Measurements from ENCODE around the gene PDIA4.
"Not testable (repeated sequence)": the region's sequence is repeated elsewhere in the genome, so short reads cannot be mapped to it uniquely, and the experiment has no call there.

PDIA4 gene

DNA sequence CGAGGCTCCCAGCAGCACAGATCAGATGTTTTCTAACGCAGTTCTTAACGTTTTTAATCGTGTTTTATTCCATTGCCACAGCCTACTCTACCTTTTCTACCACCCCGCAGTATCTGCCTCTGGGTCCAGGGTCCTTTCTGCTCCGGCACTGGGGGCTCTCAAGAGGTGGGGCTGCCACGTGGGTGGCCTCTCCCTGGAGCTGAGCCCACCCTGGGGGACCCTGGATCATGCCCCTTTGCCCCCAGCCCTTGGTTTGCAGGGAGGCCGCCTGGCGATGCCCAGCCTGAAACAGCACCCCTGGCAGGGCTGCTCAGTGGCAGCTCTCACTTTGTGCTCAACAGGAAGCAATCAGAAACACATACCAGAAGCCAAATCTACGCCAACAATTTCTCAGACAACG, 25.3 kb downstream of the PDIA4 start:
- no peak for DNase-seq (ENCODE audit: low read depth)

GRCh38 chr7:149002604-149003003, 25.7 kb downstream of the PDIA4 start:
- DNase-seq (ENCODE audit: low read depth) = no peak

DNA sequence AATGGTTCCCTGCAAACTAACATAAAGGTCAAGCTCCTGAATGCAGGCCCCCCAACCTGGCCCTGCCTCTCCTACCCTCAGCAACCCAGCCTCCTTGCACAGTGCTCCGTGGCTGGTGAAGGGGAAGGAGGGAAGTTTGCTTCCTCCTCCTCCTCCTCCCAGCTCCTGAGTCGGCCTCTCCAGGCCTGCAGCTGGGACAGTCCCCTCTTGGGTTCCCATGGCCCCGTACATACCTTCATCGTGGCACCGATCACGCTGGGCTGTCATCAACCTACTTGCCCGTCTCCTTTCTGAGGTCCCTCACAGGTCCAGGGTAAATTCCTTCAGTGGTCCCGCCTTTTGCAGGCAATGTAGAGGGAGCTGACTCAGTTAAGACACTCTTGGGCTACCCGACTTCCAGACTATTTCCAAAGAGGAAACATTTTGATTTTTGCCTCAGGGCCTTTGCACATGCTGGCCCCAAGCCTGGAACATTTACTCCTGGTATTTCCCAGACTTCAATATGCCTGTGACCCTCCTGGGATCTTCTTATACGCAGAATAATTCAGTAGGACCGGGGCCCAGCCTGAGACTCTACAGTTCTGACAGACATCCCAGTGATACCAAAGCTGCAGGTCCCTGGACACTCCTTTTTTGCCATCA, 26.8 kb downstream of the PDIA4 start:
- DNase-seq (ENCODE audit: low read depth) = no peak

DNA sequence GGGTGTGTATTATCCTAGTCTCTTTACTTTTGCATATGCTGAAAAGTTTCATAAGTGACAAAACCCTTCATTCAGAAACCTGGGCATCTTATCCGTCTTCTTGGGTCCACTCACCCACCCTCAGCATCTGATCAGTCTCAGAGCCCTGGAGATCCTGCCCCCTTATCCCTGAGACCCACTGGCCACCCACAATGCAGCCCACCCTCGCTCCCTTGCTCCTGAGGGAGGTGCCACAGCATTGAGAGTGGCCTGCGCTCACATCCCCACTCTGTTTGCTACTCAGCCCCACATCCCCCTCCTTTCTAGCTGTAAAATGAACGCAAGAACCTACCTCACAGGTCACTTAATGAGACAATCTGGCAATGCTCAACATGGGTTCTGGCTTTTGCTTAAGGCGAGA, 27.3 kb downstream of the PDIA4 start:
- DNase-seq (ENCODE audit: low read depth) = no peak

DNA sequence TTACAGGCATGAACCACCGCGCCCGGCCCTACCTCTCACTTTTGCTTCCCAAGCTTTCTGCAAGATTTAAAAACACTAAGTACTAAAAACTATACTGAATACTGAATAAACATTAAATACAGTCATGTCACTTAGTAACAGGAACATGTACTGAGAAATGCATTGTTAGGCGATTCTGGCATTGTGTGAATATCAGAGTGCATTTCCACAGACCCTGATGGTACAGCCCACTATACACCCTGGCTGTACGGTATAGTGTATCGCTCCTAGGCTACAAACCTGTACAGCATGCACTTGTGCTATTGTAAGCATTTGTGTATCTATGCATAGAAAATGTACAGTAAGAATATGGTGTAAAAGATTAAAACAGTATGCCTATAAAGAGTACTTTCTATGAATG, 29.1 kb downstream of the PDIA4 start:
- no peak for DNase-seq (ENCODE audit: low read depth)

GRCh38 chr7:148997497-148997896, 30.8 kb downstream of the PDIA4 start:
- no peak for DNase-seq (ENCODE audit: low read depth)

DNA sequence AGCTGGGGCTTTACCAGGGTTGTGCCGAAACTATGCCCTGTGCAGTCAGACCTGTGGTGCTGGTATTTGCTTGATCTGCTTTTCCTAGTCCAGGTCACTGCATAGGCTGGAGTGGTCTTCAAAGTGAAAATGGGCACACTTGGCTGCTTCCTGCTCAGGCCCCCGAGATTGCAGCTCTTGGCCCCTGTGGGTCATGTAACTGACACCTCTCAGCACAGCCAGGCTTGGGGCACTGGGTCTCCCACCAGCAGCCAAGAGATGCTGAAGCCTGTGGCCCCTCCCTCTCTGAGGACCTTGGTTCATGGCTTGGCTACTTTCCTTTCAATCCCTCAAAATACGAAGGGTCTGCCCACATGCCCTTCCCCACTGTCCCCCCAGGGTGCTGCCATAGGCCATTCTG, 33.7 kb downstream of the PDIA4 start:
- DNase-seq (ENCODE audit: low read depth) = no peak

- no peak for DNase-seq (ENCODE audit: low read depth)
Observed at GRCh38 chr7:148993193-148993592, 35.1 kb downstream of the PDIA4 start.

GRCh38 chr7:148991536-148991935, 36.8 kb downstream of the PDIA4 start:
- DNase-seq (ENCODE audit: low read depth) = no peak

GRCh38 chr7:148987751-148988512, 40.4 kb downstream of the PDIA4 start:
- DNase-seq (ENCODE audit: low read depth) = no peak

- DNase-seq (ENCODE audit: low read depth) = peak; percentile 41
Observed at GRCh38 chr7:148987010-148987750, 41.1 kb downstream of the PDIA4 start.

GRCh38 chr7:148986742-148987009, 41.6 kb downstream of the PDIA4 start:
- DNase-seq (ENCODE audit: low read depth) = no peak

GRCh38 chr7:148983200-148984146, 44.8 kb downstream of the PDIA4 start:
- peak; percentile 58 for DNase-seq (ENCODE audit: low read depth)

GRCh38 chr7:148982654-148983199, 45.6 kb downstream of the PDIA4 start:
- no peak for DNase-seq (ENCODE audit: low read depth)

- no peak for DNase-seq (ENCODE audit: low read depth)
Observed at GRCh38 chr7:148979827-148980226, 48.5 kb downstream of the PDIA4 start.

GRCh38 chr7:148979072-148979471, 49.2 kb downstream of the PDIA4 start:
- DNase-seq (ENCODE audit: low read depth) = not testable (repeated sequence)

GRCh38 chr7:148978091-148978490, 50.2 kb downstream of the PDIA4 start:
- DNase-seq (ENCODE audit: low read depth) = no peak

DNA sequence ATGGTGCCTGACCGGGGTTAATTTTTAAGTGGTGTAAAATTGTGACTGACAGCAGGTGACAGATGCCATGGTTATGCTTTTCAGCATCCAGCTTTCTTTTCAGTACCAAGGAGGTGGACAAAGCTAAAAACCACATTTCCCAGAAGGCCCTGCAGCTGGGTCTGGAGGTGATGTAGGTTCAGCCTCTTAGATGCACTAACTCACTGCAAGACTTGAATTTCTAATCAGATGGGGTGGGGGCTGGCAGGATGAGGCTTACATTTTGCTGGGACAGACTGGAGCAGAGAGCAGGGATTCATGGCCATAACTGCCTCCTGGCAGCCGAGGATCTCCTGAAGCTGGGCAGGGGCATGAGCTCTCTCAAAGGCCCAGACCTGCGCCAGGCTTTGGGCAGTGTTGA, 52.4 kb downstream of the PDIA4 start:
- no peak for DNase-seq (ENCODE audit: low read depth)

GRCh38 chr7:148973256-148973655, 55.0 kb downstream of the PDIA4 start:
- no peak for DNase-seq (ENCODE audit: low read depth)

GRCh38 chr7:148972375-148972774, 55.9 kb downstream of the PDIA4 start:
- DNase-seq (ENCODE audit: low read depth) = no peak

DNA sequence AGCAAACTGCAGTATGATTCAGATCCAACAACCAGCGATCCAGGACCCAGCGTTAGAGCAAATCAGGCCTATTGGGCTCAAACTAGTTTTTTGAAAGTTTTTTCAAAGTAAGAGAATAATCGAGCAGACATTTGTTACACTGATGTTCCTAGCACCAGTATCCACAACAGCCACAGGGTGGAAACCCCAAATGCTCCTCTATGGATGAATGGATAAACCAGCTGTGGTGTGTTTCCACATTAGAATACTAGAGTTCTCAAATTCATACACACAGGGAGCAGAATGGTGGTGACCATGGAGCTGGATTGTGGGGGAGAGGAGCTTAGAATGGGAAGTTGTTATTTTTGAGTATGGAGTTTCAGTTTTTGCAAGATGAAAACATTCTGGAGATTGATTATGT, 60.7 kb downstream of the PDIA4 start:
- DNase-seq (ENCODE audit: low read depth) = no peak

- no peak for DNase-seq (ENCODE audit: low read depth)
Observed at GRCh38 chr7:148967032-148967372, 61.3 kb downstream of the PDIA4 start.

All from stimulated activated CD8-positive, alpha-beta memory T cell treated with anti-CD3 and anti-CD28 coated beads, Interleukin-7, amount 100 ng/mL, for 24 hours (primary cell).